Psoas muscle (tissue), 8 donors: Measurements from ENCODE around the gene PLAC8L1. TPM values are rescaled to one million over a fixed set of nuclear protein-coding genes. Genes with fewer than 3 reads are reported as not detected.
A peak's percentile ranks its signal among the peaks of the same experiment; 100 is the strongest.

Source experiments
- ATAC-seq, 4 donors: fragments of 200-7000 bp; cut with Tn5 transposase; one replicate each; pipeline ENCODE4 v1.9.1; 2020; ENCODE audit warnings: moderate library complexity in 3 of 4, mild to moderate bottlenecking in 2 of 4
- DNase-seq, 2 donors: peaks; one replicate each; pipeline ENCODE4 v3.0.0-alpha.2; 2020
- H3K27ac ChIP-seq: fragments of 200-600 bp; one replicate; pipeline ENCODE4 v1.8.0; 2022
- H3K27me3 ChIP-seq, 3 donors: fragments of 200-600 bp in 1 of 3; one replicate each; pipeline versions ENCODE4 v1.6.1 to v1.8.0; 2013 to 2022; ENCODE audit warnings: low read length in 2 of 3, mild to moderate bottlenecking in 2 of 3, moderate library complexity in 1 of 3; ENCODE audit not compliant: insufficient read depth in 3 of 3
- H3K36me3 ChIP-seq, 2 donors: fragments of 200-600 bp in 1 of 2; one replicate each; pipeline versions ENCODE4 v1.6.1 to v1.8.0; 2013 to 2022; ENCODE audit warnings: low read depth in 1 of 2, mild to moderate bottlenecking in 1 of 2, moderate library complexity in 1 of 2; ENCODE audit not compliant: insufficient read depth in 1 of 2
- H3K4me1 ChIP-seq: fragments of 200-600 bp; one replicate; pipeline ENCODE4 v1.8.0; 2022
- H3K4me3 ChIP-seq: fragments of 200-600 bp; one replicate; pipeline ENCODE4 v1.8.0; 2022; ENCODE audit warnings: mild to moderate bottlenecking
- H3K9me3 ChIP-seq: fragments of 200-600 bp; one replicate; pipeline ENCODE4 v1.8.0; 2022
- CTCF ChIP-seq: fragments of 200-600 bp; IDR thresholded peaks from one replicate; pipeline ENCODE4 v1.8.0; 2022; ENCODE audit warnings: antibody characterized with exemption
- WGBS, 3 donors: extraction: QIAGEN DNeasy Blood & Tissue Kit; methylation state at CpG; one replicate each; pipeline versions ENCODE4 v1.1.6 to v1.1.7; 2013; 5-methylcytosine and 5-hydroxymethylcytosine counted together
- intact Hi-C, 2 donors: fragments of 100-400 bp; cut with DNase I; formaldehyde crosslinking; loops; one replicate each; pipeline versions ENCODE4 v1.11.0 to v1.14.2; 2022
- long read RNA-seq, 2 donors: library from polyadenylated mRNA; unstranded; transcript quantifications; one replicate each; pipeline ENCODE4 v2.0.0, GENCODE V29; 2021
- polyA plus RNA-seq, 3 donors: library from polyadenylated mRNA; stranded (reverse); fragments of 200-250 nt; gene quantifications; one replicate each; pipeline ENCODE4 v1.2.3, GENCODE V29; 2013
- total RNA-seq, 4 donors: library from RNA; stranded (reverse); fragmentation: NEBNext Ultra II Directional in 2 of 4; extraction: Animal tissue kit (Norgen Biotek cat#: 25700) in 2 of 4; gene quantifications; one replicate each; pipeline versions ENCODE4 v1.2.1 to v1.2.4, GENCODE V29; 2021 to 2023
- donor health status: healthy with polysubstance abuse.
- donor health status: DM: no; HTN: no; CAD: no; lungs with moderate emphysema.
- donor health status: Bipolar disorder and iron deficiency.
- donor health status: healthy.
- donor health status: DM: yes; HTN: yes; CAD: no.
- donor health status: DM: no; HTN: no; CAD: no.
- donor health status: DM: no; HTN: no; CAD: no.
- donor health status: DM: yes; HTN: yes; CAD: no.

Gene PLAC8L1
- total RNA-seq (under 1 TPM in 2 of 4 donors, not detected in 2; 0.49 to 0.64 TPM), polyA plus RNA-seq (under 1 TPM in 2 of 3 donors, not detected in 1; 0.16 to 0.52 TPM)
- long read RNA-seq, donor 1, result 0 reads
- long read RNA-seq, donor 2, result 0 reads

- Histone ChIP-seq H3K4me3 (no peak within 1 kb of the TSS), H3K9me3 (no peaks in the 10 kb centered on the region), H3K4me1 (no peaks in the 10 kb centered on the region), H3K27me3 (no peaks in the 10 kb centered on the region), H3K36me3 (no peaks in the 10 kb centered on the region), H3K27ac (no peak within 1 kb of the TSS)
- no peak for TF ChIP-seq CTCF
- ATAC-seq, result no peak
- intact Hi-C loops, result no loop called here
- WGBS, 3 donors, result 93 to 98% (median 96%) methylated on average over 2 of the region's 2 CpGs
- DNase-seq, result no peak
These were observed at the start of gene PLAC8L1 for GRCh38 chr5:146105477-146105876. TSS of gene PLAC8L1 (minus strand) at chr5:146105577. CDS start at chr5:146104311, 1,266 bp downstream.

- intact Hi-C loops, result no loop called here
- Histone ChIP-seq H3K27me3 (no peaks in the 10 kb centered on the region), H3K4me3 (no peak overlapping the region), H3K36me3 (peaks cover 12 to 100% of the 10 kb centered on the region in 2 donors), H3K9me3 (no peaks in the 10 kb centered on the region), H3K27ac (no peak overlapping the region), H3K4me1 (no peaks in the 10 kb centered on the region)
- DNase-seq (no peak), ATAC-seq (peak in 2 of 4 donors; percentile 40 to 42)
- 48 to 87% (median 74%) methylated on average over 3 of the region's 3 CpGs for WGBS, 3 donors
- no peak for TF ChIP-seq CTCF
These were observed 46.6 kb upstream of the PLAC8L1 start for GRCh38 chr5:146151970-146152369.

- Histone ChIP-seq H3K4me3 (no peak overlapping the region), H3K27me3 (no peaks in the 10 kb centered on the region), H3K27ac (no peak overlapping the region), H3K9me3 (no peaks in the 10 kb centered on the region), H3K36me3 (peaks cover 19 to 100% of the 10 kb centered on the region in 2 donors), H3K4me1 (no peaks in the 10 kb centered on the region)
- ATAC-seq (no peak), DNase-seq (no peak)
- no peak for TF ChIP-seq CTCF
- intact Hi-C loops, result loop anchor here in 1 of 2 donors (10.0 kb wide), 1 partner anchor 317 kb away; no protein-coding TSS in a partner anchor
- 86 to 90% (median 90%) methylated on average over 8 of the region's 8 CpGs for WGBS, 3 donors
These were observed 32.6 kb upstream of the PLAC8L1 start for GRCh38 chr5:146137967-146138403.

GRCh38 chr5:146130440-146131045, 25.2 kb upstream of the PLAC8L1 start:
- DNase-seq (no peak), ATAC-seq (no peak)
- WGBS, 3 donors, result 77 to 79% (median 77%) methylated on average over 3 of the region's 3 CpGs
- Histone ChIP-seq H3K4me3 (no peak overlapping the region), H3K4me1 (no peaks in the 10 kb centered on the region), H3K27me3 (no peaks in the 10 kb centered on the region), H3K27ac (no peak overlapping the region), H3K36me3 (peaks cover 16 to 99% of the 10 kb centered on the region in 2 donors), H3K9me3 (no peaks in the 10 kb centered on the region)
- peak; percentile 54 for TF ChIP-seq CTCF
- intact Hi-C loops, result loop anchor here in 1 of 2 donors (10.0 kb wide), 1 partner anchor 324 kb away; no protein-coding TSS in a partner anchor
